Neutrophil (primary cell): Measurements from ENCODE around the gene S100A12.

ENCODE experiments used
- H3K27ac ChIP-seq: fragments of 200-600 bp; sonication (generic); 2 replicates; pipeline ENCODE4 v1.5.1; 2016; ENCODE audit warnings: mild to moderate bottlenecking, moderate library complexity
- H3K27me3 ChIP-seq: fragments of 200-600 bp; sonication (generic); 2 replicates; pipeline ENCODE4 v1.6.0; 2016; ENCODE audit warnings: mild to moderate bottlenecking
- H3K36me3 ChIP-seq: fragments of 200-600 bp; sonication (generic); 2 replicates; pipeline ENCODE4 v1.5.1; 2017
- H3K4me1 ChIP-seq, 2 experiments: fragments of 200-600 bp in 1 of 2; sonication (generic) in 1 of 2; 1 replicate in 1 of 2; 2 replicates in 1 of 2; pipeline versions ENCODE4 v1.5.1 to v1.6.1; 2013 to 2016; ENCODE audit warnings: low read depth in 1 of 2, low read length in 1 of 2, mild to moderate bottlenecking in 1 of 2, moderate library complexity in 1 of 2; ENCODE audit not compliant: control insufficient read depth in 1 of 2, insufficient read depth in 1 of 2
- H3K4me3 ChIP-seq, 2 experiments: fragments of 200-600 bp in 1 of 2; sonication (generic) in 1 of 2; 1 replicate in 1 of 2; 2 replicates in 1 of 2; pipeline ENCODE4 v1.5.1; 2013 to 2016; ENCODE audit warnings: low read depth in 1 of 2, low read length in 1 of 2, mild to moderate bottlenecking in 1 of 2, moderate library complexity in 1 of 2
- H3K9me3 ChIP-seq: fragments of 200-600 bp; sonication (generic); 2 replicates; pipeline ENCODE4 v1.5.1; 2016
- TF ChIP-seq, protein P1 (sequence below): fragments of 200-600 bp; sonication (generic); IDR thresholded peaks from 2 replicates; pipeline ENCODE4 v1.5.1; 2016; ENCODE audit warnings: antibody characterized with exemption

S100A12 gene

DNA sequence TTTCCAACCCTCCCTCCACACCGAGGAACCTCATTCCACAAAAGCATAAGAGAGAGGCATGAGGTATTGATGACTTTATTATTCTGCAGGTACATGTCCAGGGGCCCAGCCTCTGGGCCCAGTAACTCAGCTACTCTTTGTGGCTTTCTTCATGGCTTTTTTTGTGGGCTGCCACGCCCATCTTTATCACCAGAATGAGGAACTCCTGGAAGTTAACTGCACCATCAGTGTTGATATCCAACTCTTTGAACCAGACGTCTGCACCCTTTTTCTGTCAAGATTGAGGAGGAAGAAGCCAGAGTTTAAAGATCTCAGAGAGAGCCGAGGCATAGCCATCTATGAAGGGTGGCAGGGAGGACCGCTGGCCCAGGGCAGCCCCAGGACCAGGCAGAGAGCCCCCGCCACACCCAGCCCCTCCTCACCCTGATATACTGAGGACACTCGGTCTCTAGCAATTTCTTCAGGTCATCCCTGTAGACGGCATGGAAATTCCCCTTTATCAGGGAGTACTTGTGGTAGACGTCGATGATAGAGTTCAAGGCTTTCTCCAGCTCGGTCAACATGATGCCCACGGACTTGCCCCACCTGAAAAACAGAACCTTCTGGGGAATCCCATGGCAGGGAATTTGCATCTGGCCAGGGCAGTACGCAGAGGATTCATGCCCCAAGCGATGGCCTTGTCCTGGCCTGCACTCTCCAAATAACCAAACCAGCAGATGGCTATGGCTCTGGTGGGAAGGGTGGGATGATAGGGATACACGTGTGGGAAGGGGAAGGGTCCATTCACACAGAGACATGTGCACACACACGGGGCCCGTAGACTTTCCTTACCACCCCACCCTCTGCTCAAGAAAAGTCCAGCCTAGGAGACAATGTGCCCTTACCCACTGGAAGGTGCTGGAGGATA is 14.8 kb upstream of the S100A12 start:
- Histone ChIP-seq H3K9me3 (no peaks in the 10 kb centered on the region), H3K27ac (peak overlapping the region; percentile 100), H3K4me3 (peak overlapping the region; percentile 89 to 96), H3K36me3 (peaks cover 17% of the 10 kb centered on the region), H3K27me3 (no peaks in the 10 kb centered on the region), H3K4me1 (peaks cover 89 to 98% of the 10 kb centered on the region in 2 experiments)
- TF ChIP-seq, protein P1, sequence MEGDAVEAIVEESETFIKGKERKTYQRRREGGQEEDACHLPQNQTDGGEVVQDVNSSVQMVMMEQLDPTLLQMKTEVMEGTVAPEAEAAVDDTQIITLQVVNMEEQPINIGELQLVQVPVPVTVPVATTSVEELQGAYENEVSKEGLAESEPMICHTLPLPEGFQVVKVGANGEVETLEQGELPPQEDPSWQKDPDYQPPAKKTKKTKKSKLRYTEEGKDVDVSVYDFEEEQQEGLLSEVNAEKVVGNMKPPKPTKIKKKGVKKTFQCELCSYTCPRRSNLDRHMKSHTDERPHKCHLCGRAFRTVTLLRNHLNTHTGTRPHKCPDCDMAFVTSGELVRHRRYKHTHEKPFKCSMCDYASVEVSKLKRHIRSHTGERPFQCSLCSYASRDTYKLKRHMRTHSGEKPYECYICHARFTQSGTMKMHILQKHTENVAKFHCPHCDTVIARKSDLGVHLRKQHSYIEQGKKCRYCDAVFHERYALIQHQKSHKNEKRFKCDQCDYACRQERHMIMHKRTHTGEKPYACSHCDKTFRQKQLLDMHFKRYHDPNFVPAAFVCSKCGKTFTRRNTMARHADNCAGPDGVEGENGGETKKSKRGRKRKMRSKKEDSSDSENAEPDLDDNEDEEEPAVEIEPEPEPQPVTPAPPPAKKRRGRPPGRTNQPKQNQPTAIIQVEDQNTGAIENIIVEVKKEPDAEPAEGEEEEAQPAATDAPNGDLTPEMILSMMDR = no peak

- Histone ChIP-seq H3K27me3 (no peaks in the 10 kb centered on the region), H3K27ac (peak overlapping the region; percentile 100), H3K4me1 (peaks cover 89 to 98% of the 10 kb centered on the region in 2 experiments), H3K4me3 (peak overlapping the region; percentile 89 to 96), H3K9me3 (no peaks in the 10 kb centered on the region), H3K36me3 (peaks cover 17% of the 10 kb centered on the region)
- TF ChIP-seq, protein P1 = no peak
Observed at GRCh38 chr1:153389401-153389800, 14.0 kb upstream of the S100A12 start.

GRCh38 chr1:153387785-153388184 is 12.4 kb upstream of the S100A12 start:
- Histone ChIP-seq H3K27ac (peak overlapping the region; percentile 100), H3K36me3 (peaks cover 17% of the 10 kb centered on the region), H3K27me3 (no peaks in the 10 kb centered on the region), H3K4me1 (peaks cover 87 to 98% of the 10 kb centered on the region in 2 experiments), H3K4me3 (peak overlapping the region; percentile 89 to 96), H3K9me3 (no peaks in the 10 kb centered on the region)
- TF ChIP-seq, protein P1 = no peak

- peaks cover 81 to 94% of the 10 kb centered on the region in 2 experiments for H3K4me1 ChIP-seq
- no peaks in the 10 kb centered on the region for H3K27me3 ChIP-seq
- peak overlapping the region; percentile 100 for H3K27ac ChIP-seq
Observed at GRCh38 chr1:153387001-153387400, 11.6 kb upstream of the S100A12 start.

DNA sequence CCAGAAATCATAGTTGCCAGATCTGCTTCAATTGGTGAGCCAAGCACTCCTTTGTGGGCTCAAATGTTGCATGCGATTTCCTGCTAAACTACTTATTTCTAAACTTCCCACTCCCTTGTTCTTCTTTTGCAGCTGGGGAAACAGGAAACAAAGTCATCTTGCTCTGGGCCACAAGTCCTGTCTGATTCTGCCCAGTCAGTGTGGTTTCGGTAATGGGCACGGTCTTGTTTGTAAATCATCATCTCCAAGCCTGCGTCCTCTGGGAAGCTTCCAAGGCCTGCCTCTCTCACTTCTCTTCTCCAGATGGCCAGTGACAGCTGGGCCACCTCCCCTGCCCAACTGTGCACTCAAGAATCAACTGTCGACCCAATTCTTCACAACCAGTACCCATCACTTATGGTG is 11.1 kb upstream of the S100A12 start:
- TF ChIP-seq, protein P1 = no peak
- H3K4me3 ChIP-seq = peak overlapping the region; percentile 89 to 96
- H3K27ac ChIP-seq = peak overlapping the region; percentile 100
- H3K27me3 ChIP-seq = no peaks in the 10 kb centered on the region
- peaks cover 76 to 89% of the 10 kb centered on the region in 2 experiments for H3K4me1 ChIP-seq
- peaks cover 17% of the 10 kb centered on the region for H3K36me3 ChIP-seq
- no peaks in the 10 kb centered on the region for H3K9me3 ChIP-seq

More at GRCh38 chr1:153387001-153387400, 11.6 kb upstream of the S100A12 start:
- no peaks in the 10 kb centered on the region for H3K9me3 ChIP-seq
- H3K36me3 ChIP-seq = peaks cover 17% of the 10 kb centered on the region
- peak overlapping the region; percentile 89 to 96 for H3K4me3 ChIP-seq
- TF ChIP-seq, protein P1 = no peak
